ENCODE measurements around the gene MRPL55.

The MRPL55 gene

GRCh38 chr1:228134591-228134990 lies 25.5 kb upstream of the MRPL55 start:
- no peak for TF ChIP-seq CTCF (IDR thresholded peaks at IDR 0.05; ENCODE audit: low read length)
- no peak for TF ChIP-seq EZH2 (IDR thresholded peaks at IDR 0.05; ENCODE audit: borderline replicate concordance, low read length)
- no peak overlapping the region for H3K4me3 ChIP-seq (ENCODE audit: low read depth, low read length, poor library complexity, severe bottlenecking)
- peaks cover 20% of the 10 kb centered on the region for H3K4me1 ChIP-seq (ENCODE audit: insufficient read depth, low read length, severe bottlenecking)
- no peak overlapping the region for H2AFZ ChIP-seq (ENCODE audit: low read length)
- no peaks in the 10 kb centered on the region for H3K9me2 ChIP-seq (ENCODE audit: low read depth, low read length)
- no peaks in the 10 kb centered on the region for H3K27me3 ChIP-seq (ENCODE audit: insufficient read depth, low read length)
- H3K9ac ChIP-seq (ENCODE audit: low read length): no peak overlapping the region
- no peaks in the 10 kb centered on the region for H3F3A ChIP-seq (ENCODE audit: insufficient read depth, low read length)
- H3K9me3 ChIP-seq (ENCODE audit: low read length): no peaks in the 10 kb centered on the region
- no peak overlapping the region for H3K4me2 ChIP-seq (ENCODE audit: low read length)
- no peak overlapping the region for H3K27ac ChIP-seq (ENCODE audit: low read depth, low read length, poor library complexity, severe bottlenecking)
- H3K36me3 ChIP-seq (ENCODE audit: insufficient read depth, low read length): no peaks in the 10 kb centered on the region
- no peaks in the 10 kb centered on the region for H4K20me1 ChIP-seq (ENCODE audit: insufficient read depth, low read length)
- H3K79me2 ChIP-seq (ENCODE audit: insufficient read depth, low read length): no peaks in the 10 kb centered on the region

- H3K4me3 ChIP-seq (ENCODE audit: low read depth, low read length, poor library complexity, severe bottlenecking): no peak overlapping the region
- H4K20me1 ChIP-seq (ENCODE audit: insufficient read depth, low read length): no peaks in the 10 kb centered on the region
- no peaks in the 10 kb centered on the region for H3K9me2 ChIP-seq (ENCODE audit: low read depth, low read length)
Measured at GRCh38 chr1:228131766-228132165, 22.7 kb upstream of the MRPL55 start.

GRCh38 chr1:228125185-228125584 lies 16.1 kb upstream of the MRPL55 start:
- TF ChIP-seq EZH2 (IDR thresholded peaks at IDR 0.05; ENCODE audit: borderline replicate concordance, low read length) (no peak), CTCF (IDR thresholded peaks at IDR 0.05; ENCODE audit: low read length) (no peak)
- Histone ChIP-seq H3K36me3 (ENCODE audit: insufficient read depth, low read length) (no peaks in the 10 kb centered on the region), H2AFZ (ENCODE audit: low read length) (no peak overlapping the region), H3K4me1 (ENCODE audit: insufficient read depth, low read length, severe bottlenecking) (peaks cover 4% of the 10 kb centered on the region), H3K9me2 (ENCODE audit: low read depth, low read length) (no peaks in the 10 kb centered on the region), H3K9ac (ENCODE audit: low read length) (no peak overlapping the region), H3K27ac (ENCODE audit: low read depth, low read length, poor library complexity, severe bottlenecking) (no peak overlapping the region), H3F3A (ENCODE audit: insufficient read depth, low read length) (no peaks in the 10 kb centered on the region), H3K4me3 (ENCODE audit: low read depth, low read length, poor library complexity, severe bottlenecking) (no peak overlapping the region), H3K4me2 (ENCODE audit: low read length) (no peak overlapping the region), H4K20me1 (ENCODE audit: insufficient read depth, low read length) (no peaks in the 10 kb centered on the region), H3K79me2 (ENCODE audit: insufficient read depth, low read length) (no peaks in the 10 kb centered on the region), H3K9me3 (ENCODE audit: low read length) (no peaks in the 10 kb centered on the region), H3K27me3 (ENCODE audit: insufficient read depth, low read length) (no peaks in the 10 kb centered on the region)

More at GRCh38 chr1:228131766-228132165, 22.7 kb upstream of the MRPL55 start:
- no peaks in the 10 kb centered on the region for H3F3A ChIP-seq (ENCODE audit: insufficient read depth, low read length)
- H3K27me3 ChIP-seq (ENCODE audit: insufficient read depth, low read length): no peaks in the 10 kb centered on the region
- H3K27ac ChIP-seq (ENCODE audit: low read depth, low read length, poor library complexity, severe bottlenecking): no peak overlapping the region
- H3K4me2 ChIP-seq (ENCODE audit: low read length): no peak overlapping the region
- no peak overlapping the region for H2AFZ ChIP-seq (ENCODE audit: low read length)
- H3K9ac ChIP-seq (ENCODE audit: low read length): no peak overlapping the region
- no peaks in the 10 kb centered on the region for H3K79me2 ChIP-seq (ENCODE audit: insufficient read depth, low read length)
- peaks cover 3% of the 10 kb centered on the region for H3K4me1 ChIP-seq (ENCODE audit: insufficient read depth, low read length, severe bottlenecking)
- no peaks in the 10 kb centered on the region for H3K36me3 ChIP-seq (ENCODE audit: insufficient read depth, low read length)
- no peak for TF ChIP-seq EZH2 (IDR thresholded peaks at IDR 0.05; ENCODE audit: borderline replicate concordance, low read length)
- TF ChIP-seq CTCF (IDR thresholded peaks at IDR 0.05; ENCODE audit: low read length): no peak
- H3K9me3 ChIP-seq (ENCODE audit: low read length): no peaks in the 10 kb centered on the region

Data from OCI-LY1 (cell line).